Hepatic stellate cell (primary cell): ENCODE measurements around the gene CCDC138.

Experiments
- DNase-seq: peaks from one replicate; pipeline ENCODE4 v3.0.0; 2011; ENCODE audit warnings: low spot score

CCDC138 gene

DNA sequence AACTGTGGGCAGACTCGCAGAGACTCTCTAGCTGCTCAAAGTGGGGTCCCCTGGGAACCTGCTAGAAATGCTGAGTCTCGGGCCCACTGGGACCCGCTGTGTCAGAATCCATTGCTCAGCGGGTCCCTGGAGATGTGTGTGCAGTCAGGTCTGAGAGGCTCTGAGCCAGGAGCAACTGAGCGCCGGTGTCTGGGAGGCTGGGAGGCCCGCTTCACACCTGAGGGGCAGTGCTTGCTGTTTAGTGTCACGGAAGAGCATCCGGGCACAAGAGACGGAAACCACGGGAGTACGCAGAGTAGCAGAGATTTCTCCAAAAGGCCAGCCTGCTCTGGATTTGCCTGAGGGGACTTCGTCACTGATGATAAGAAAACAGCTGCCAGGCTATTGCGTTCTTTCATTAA lies 132.4 kb downstream of the CCDC138 start:
- no peak for DNase-seq

DNA sequence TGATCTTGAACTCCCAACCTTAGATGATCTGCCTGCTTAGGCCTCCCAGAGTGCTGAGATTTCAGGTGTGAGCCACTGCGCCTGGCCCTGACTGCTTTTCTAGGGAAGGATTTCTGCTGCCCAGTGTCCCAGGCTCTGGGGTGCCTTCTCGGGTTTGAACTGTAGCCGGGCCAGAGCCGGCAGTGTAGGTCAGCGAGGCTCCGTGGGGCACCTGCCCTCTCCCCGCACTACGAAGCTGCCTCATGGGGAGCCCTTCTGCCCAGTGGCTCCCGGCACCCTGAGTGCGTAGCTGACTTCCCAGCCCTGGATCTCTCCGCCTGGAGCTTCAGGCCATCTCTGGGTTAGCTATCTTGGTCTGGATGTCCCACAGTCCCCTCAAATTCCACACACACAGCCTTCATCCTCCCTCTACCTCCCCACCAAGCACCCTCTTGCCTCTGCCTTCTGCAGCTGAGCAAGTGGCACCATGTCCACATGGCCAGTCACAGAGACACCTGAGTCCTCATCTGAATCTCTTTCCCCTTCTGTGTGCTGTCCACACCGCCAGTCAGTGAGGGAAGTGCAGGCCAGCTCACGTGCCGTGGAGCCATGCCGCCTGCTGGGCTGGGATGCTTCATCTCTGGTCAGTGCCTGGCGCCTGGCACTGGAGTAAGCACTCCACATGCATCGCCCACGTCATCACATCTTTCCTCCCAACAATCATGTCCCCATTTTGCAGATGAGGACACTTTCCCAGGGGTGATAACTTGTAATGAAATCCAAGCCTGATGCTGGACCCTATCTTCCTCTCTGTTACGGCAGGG lies 133.2 kb downstream of the CCDC138 start:
- no peak for DNase-seq

DNA sequence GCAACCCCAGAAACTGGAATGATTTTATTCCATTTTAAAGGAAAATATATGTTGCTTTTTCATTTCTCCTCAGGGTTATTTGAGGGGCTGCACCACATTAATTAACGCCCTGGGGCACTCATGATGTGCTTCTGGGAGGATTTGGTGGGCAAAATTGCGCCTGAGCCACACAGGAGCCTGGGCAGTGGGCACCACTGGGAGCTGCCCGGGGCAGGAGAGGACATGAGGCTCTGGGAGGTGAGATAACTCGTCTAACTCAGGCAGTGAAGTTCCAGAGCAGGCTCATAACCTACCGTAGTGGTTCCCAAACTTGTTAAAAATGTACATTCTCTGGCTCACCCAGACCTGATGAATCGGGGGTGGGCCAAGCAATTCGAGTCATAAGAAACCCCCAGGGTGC lies 134.1 kb downstream of the CCDC138 start:
- DNase-seq: no peak

DNA sequence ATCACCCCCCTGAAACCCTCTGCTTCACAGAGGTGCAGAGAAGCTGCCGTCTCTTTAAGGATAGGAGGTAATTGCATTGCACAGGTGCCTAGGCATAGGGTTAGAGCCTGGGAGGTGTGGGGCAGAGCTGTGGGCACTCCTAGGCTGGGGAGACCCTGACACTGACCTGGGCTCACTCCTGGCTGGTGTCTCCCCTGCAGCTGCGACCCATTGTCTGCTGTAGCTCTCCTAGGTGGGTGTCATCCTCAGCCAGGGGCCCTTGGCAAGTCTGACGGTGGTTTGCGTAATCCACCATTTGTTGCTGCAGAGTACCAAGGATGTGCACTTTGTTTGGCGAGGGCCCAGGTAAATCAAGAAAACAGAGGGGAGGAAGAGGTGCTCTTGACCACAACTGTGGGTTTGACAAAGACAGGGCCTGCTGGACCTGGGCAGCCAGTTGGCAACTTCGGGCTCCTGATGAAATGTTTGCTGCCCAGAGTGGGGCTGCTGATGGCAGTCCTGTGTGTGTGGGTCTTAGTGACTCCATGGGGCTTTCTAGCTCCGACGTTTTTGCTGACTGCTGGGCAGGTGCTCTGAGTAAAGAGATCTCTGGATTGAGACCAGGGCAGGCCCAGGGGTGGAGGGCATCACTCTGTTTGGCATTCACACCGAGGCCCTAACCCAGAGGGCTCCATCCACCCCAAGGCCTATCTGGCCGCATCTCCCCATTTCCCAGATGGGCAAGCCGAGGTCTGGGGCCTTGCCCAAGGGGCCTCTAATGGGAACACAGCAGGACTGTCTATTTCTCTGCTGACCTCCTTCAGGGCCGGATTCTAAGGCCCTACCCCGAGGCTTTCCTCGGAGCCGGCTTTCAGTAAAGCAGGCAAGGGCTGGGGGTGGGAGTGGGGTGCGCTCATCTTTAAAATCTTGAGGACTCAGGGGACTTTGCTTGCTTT lies 134.8 kb downstream of the CCDC138 start:
- no peak for DNase-seq

DNA sequence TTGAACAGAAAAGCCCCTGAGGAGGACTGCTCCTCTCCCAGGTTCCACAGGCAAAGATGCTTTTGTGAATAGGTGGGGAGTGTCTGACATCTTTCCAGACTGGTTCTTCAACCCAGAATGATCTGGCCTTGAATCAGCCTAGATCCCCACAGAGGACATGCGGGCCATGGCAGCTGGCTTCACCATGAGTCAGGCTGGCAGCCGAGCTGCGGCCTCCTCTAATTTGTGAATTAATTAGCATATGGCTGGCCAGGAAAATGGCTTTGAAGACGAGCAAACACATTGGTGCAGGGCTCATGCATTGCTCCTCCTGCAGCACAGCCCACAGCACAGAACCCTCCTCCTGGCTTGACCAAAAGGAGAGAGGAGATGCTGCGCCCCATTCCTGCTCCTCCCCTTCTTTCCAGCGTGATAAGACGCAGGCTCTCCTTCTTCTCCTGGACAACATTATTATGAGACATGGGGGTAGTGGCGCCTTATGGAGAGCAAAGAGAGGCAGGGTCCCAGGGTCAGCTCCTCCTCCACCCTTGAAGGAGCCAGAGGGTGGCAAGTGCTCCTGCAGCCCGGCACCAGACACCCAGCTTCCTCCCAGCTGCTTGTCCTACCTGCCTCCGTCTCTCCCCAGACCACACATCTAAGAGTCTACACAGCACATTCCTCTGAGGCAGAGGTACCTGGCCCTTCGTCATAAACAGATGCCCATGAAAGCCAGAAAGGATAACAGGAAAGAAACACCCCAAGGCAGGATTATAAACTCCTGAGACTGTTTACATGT lies 135.8 kb downstream of the CCDC138 start:
- DNase-seq: no peak

DNA sequence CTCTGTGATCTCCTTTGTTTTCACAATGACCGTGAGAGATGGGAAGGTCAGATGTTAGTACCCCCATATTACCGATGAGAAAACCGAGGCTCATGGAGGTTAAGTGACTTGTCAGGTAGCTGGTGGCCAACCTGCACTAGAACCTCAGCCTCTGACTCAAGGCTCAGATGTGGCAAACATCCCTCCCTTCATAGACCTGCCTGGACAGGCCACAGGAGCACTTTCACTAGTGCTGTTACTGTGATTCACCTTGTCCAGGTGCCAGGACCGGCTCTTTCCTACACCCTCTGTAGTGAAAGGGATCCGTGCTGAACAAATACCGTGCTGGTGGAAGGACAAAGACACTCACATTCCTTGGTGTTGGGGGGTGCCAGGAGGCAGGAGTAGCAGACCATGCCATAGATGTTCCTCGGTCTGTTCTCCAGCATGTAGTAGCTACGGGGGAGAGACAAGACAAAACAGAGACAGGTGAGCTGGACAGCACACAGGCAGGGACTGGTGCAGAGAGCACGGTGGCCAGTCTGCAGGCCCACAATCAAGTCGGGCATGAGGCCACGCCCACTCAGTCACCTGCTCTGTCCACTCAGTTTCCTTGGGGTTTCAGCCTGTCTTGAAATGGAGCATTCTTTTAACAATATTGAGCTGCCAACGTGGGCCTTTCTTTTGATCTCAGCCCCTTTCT lies 136.6 kb downstream of the CCDC138 start:
- DNase-seq: no peak

DNA sequence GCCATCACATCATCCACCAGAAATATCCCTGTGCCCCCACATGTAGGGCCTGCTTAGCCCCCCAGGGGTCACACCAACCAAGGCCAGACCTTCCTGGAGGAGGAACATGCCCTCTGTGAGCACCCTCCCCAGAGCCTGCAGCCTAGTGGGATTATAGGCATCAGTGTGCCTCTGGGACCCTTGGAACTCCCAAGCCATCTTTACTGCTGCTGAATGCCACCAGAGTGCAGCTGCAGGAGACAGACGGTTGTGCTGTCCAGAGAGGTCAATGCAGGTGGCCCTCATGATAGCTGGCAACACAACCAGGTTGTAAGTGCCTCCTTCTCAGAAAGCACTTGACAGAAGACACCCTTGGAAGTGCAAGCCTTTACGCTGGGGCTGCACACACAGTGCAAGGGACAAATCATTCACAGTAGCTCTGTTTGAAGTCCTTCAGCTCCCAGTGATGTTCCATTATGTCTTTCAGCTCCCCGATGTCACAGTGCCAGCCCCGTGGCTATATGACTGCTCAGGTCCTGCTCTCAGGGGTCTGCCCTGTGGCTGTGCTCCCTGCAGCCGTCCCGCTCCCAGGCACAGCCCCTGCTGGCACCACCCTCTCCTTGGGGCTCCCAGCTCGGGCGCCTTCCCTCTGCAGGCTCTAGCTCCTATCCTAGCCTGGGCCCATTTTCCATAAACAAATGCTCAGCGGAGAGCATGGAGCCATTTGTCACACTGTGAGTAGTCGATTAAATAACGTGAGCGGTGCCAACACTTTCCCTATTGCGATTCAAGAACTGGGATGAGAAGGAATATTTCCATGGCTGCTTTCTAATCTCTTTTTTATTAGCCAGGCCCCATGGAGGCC lies 137.4 kb downstream of the CCDC138 start:
- no peak for DNase-seq

DNA sequence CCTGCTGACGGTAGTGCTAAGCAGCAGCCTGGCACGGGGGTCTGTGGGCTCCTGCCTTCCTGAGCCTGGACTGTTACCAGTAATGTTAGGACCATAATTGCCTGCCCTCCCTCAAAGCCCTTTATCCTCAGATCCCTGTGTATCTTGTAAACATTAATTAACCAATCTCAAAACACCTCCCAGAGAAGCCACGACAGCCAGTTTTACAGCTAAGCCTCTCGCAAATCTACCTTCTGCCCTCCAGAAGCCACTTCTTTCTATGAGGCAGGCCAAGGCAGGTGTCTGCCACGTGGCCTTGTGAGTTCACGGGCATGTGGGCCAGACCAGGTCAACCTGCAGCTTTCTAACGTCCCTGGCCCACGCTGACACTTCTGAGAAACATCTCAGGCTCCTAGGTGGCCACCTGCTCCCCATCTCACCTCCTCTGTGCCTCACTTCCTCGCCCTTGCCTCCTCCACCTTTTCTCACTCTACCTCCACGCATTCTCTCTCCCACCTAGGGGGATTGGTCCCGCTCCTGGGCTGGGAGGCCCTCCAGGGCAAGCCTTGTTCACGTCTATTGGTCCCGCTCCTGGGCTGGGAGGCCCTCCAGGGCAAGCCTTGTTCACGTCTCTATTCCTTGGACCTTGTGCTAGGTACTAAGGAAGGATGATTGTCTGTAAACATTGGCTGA lies 138.1 kb downstream of the CCDC138 start:
- DNase-seq: no peak

DNA sequence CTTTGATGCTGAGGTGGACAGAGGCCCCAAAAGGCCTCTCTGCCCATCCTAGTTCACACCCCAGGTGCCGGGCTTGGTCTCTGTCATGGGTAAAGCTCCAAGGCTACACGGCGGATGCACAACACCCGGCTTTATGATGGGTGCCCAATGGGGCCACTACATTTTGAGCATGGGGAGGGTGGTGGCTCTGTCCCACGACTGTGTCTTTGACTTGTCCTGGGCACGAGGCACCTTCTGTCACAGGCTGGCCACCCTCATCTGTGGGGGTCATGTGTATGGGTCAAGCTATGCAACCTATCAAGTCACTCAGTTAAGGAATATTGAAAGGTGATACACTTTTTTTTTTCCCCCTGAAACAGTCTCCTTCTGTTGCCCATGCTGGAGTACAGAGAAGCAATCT lies 138.7 kb downstream of the CCDC138 start:
- no peak for DNase-seq

DNA sequence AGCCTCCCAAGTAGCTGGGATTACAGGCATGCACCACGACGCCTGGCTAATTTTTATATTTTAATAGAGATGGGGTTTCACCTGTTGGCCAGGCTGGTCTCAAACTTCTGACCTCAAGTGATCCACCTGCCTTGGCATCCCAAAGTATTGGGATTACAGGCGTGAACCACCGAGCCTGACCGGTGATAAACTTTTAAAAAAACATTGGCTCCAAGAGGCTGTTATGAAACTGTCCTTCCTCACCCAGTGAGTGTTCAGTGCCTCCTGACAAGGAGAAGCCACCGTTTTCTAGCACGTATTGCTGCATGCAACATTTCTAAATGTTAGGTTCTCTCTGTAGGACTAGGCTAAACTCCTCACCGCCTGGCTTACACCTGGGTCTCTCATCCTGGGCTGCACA lies 139.2 kb downstream of the CCDC138 start:
- DNase-seq: no peak
